ENCODE results near the gene MDC1. TPM values are rescaled to one million over a fixed set of nuclear protein-coding genes. Genes with fewer than 3 reads are reported as not detected.

Gene MDC1
- total RNA-seq, 4 donors from 2014 or later = 9.8 to 16.7 (median 13.1) TPM

GRCh38 chr6:30703821-30704220, 13.3 kb downstream of the MDC1 start:
- no peak for TF ChIP-seq CTCF (IDR thresholded peaks at IDR 0.05)
- TF ChIP-seq POLR2AphosphoS5 (IDR thresholded peaks at IDR 0.05) = no peak
- TF ChIP-seq POLR2A (IDR thresholded peaks at IDR 0.05) = no peak
- no peak for TF ChIP-seq EP300 (IDR thresholded peaks at IDR 0.05)
- H3K9me3 ChIP-seq = no peaks in the 10 kb centered on the region
- 83 to 100% methylated on average over 1 to 2 of the region's 4 CpGs for WGBS, 2 donors (ENCODE audit: low coverage in 1 of 2)
- no peak overlapping the region for H3K4me3 ChIP-seq
- peaks cover 0 to 96% of the 10 kb centered on the region in 2 donors for H3K36me3 ChIP-seq
- H3K27me3 ChIP-seq = no peaks in the 10 kb centered on the region
- H3K27ac ChIP-seq = no peak overlapping the region
- no peak for ATAC-seq
- H3K4me1 ChIP-seq = no peaks in the 10 kb centered on the region

- peaks cover 0 to 90% of the 10 kb centered on the region in 2 donors for H3K36me3 ChIP-seq
- TF ChIP-seq POLR2A (IDR thresholded peaks at IDR 0.05) (no peak), EP300 (IDR thresholded peaks at IDR 0.05) (no peak), POLR2AphosphoS5 (IDR thresholded peaks at IDR 0.05) (no peak), CTCF (IDR thresholded peaks at IDR 0.05) (no peak)
- H3K4me1 ChIP-seq = no peaks in the 10 kb centered on the region
- ATAC-seq = no peak
- H3K27ac ChIP-seq = no peak overlapping the region
- no peak overlapping the region for H3K4me3 ChIP-seq
- H3K9me3 ChIP-seq = no peaks in the 10 kb centered on the region
- H3K27me3 ChIP-seq = no peaks in the 10 kb centered on the region
- 93 to 100% methylated on average over 1 to 6 of the region's 10 CpGs for WGBS, 2 donors (ENCODE audit: low coverage in 1 of 2)
Observed at GRCh38 chr6:30703011-30703410, 14.1 kb downstream of the MDC1 start.

GRCh38 chr6:30700340-30700739, 16.7 kb downstream of the MDC1 start:
- Histone ChIP-seq H3K9me3 (no peaks in the 10 kb centered on the region), H3K4me3 (no peak overlapping the region), H3K27ac (no peak overlapping the region), H3K27me3 (no peaks in the 10 kb centered on the region), H3K4me1 (no peaks in the 10 kb centered on the region), H3K36me3 (peaks cover 0 to 63% of the 10 kb centered on the region in 2 donors)
- no peak for TF ChIP-seq EP300 (IDR thresholded peaks at IDR 0.05)
- no peak for TF ChIP-seq POLR2AphosphoS5 (IDR thresholded peaks at IDR 0.05)
- peak; percentile 55 for ATAC-seq
- WGBS, 2 donors (ENCODE audit: low coverage in 1 of 2) = 54 to 59% methylated on average over 3 to 4 of the region's 4 CpGs

GRCh38 chr6:30696432-30696831, 20.6 kb downstream of the MDC1 start:
- Histone ChIP-seq H3K27me3 (no peaks in the 10 kb centered on the region), H3K36me3 (peaks cover 0 to 24% of the 10 kb centered on the region in 2 donors), H3K4me1 (peaks cover 0 to 3% (median under 1%) of the 10 kb centered on the region in 3 donors), H3K4me3 (no peak overlapping the region), H3K27ac (no peak overlapping the region), H3K9me3 (no peaks in the 10 kb centered on the region)
- whole genome bisulfite sequencing, 2 donors (ENCODE audit: low coverage in 1 of 2) = 92 to 100% methylated on average over 4 to 5 of the region's 5 CpGs
- TF ChIP-seq POLR2AphosphoS5 (IDR thresholded peaks at IDR 0.05) (no peak), POLR2A (IDR thresholded peaks at IDR 0.05) (no peak), EP300 (IDR thresholded peaks at IDR 0.05) (no peak), CTCF (IDR thresholded peaks at IDR 0.05) (no peak)
- ATAC-seq = no peak

- ATAC-seq = no peak
- Histone ChIP-seq H3K4me1 (peaks cover 4 to 39% (median 31%) of the 10 kb centered on the region in 3 donors), H3K4me3 (peak overlapping the region; percentile 68 to 80), H3K9me3 (no peaks in the 10 kb centered on the region), H3K27ac (peak overlapping the region; percentile 70 to 100 (median 95)), H3K36me3 (no peaks in the 10 kb centered on the region), H3K27me3 (no peaks in the 10 kb centered on the region)
- TF ChIP-seq EP300 (IDR thresholded peaks at IDR 0.05) (no peak), POLR2A (IDR thresholded peaks at IDR 0.05) (no peak)
- WGBS, 2 donors (ENCODE audit: low coverage in 1 of 2) = 6 to 26% methylated on average over 5 to 7 of the region's 8 CpGs
Observed at GRCh38 chr6:30691208-30691847, 25.8 kb downstream of the MDC1 start.

Data from gastroesophageal sphincter (tissue), 4 donors.